Measurements from ENCODE around the gene URAD.

URAD gene

DNA sequence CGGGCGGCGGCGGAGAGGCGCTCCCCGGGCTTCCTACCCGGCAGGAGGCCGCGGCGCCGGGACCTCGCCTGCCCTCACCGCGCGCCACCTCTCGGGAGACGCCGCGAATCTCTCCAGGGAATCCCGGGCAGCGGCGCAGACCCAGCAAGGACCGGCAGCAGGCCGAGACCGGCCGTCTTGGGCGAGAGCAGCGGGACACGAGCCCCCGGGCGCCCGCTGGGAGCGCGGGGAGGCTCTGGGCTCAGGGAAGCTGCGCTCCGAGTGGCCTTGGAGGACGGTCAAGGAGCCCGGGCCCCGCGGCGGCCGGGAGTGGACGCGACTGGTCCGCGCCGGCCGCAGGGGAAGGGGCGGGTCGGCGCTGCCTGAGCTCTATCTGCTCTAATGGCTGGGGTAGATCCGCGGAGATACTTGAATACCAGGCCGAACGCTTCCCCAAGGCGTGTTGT, 34.1 kb downstream of the URAD start:
- no peak for DNase-seq

DNA sequence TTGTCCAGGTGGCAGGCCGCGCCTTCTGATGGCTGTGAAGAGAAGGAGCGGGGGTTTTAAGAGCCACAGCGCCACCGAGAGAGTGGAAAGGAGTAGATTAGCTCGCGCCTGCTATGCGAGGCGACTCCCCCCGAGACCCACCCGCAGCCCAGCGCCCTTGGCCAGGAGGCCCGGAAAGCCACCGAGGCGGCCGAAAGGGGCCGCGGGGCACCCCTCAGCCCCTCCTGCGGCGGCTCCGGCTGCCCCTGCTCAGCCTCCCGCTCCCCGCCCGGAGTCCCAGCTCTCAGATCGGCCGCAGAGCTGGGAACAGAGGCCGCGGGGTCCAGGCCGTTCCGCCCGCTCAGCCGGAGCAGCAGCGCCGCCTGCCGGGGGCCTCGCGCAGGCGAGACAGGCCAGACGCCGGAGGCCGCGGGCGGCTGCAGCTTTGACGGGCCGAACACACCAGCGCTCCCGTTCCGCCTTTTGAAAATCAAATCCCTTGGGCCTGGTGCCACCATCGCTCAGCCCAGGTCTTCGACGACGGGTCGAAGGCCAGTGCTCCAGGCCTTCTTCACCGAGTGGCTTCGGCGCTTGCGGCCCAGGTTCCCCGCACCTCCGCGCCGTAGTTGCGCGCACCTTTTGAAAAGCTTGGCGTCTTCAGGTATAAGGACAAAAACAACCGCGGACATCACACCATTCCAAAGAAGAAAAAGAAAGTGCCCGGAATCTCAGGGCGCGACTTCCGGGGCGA, 34.7 kb downstream of the URAD start:
- DNase-seq = peak; percentile 32

DNA sequence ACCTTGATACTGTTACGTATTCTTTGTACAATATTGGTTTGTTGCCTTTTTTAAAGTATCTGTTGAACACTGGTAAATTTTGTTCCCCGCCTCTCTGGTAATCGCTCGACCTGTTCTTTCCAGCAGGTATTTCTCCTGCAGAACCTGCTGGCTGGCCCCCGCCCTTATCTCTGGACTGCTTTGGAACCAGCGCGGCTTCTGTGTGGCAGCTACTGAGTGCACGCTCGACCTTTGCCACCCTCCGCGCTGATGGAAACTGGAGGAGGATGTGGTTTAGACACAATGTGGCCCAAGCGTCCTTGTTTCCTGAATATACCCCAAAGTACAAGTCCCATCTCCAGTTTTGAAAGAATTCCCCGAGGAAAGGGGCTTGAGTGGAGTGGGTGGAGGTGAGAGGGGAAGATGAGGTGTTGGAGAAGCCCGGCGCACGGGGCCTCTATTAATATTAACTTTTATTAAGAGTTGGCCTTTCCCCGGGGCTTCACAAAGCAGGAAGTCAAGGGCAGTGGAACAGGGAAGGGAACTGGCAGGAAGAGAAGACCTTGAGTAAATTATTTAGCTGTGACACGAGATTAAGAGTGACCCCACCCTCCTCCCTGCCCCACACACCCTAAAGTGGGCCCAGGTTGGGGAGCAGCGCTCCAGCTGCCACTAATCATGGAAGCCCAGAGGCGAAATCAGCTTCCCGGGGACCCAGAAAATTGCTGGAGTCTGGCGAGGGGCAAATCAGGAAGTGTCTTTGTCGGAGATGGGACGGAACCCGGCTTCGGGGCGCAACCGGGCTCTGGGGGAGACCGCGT, 35.4 kb downstream of the URAD start:
- DNase-seq = no peak

DNA sequence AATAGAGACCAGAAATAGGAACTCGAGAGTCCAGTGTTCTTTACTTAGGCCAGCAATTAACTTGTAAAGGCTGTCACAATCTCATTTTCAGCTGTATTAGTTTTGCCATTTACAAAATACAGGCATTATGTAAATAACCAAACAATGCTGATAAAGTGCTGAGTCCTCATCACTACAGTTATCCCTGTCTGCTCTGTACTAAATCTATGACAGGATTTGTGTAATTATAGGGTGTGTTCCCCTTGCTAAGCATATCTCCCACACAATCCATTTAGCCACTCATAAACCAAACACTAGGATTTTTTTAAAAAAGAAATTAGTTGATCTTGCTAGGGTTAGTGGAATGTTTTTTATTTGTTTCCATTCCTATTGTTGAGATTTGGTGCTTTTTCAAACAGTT, 45.5 kb downstream of the URAD start:
- no peak for DNase-seq

DNA sequence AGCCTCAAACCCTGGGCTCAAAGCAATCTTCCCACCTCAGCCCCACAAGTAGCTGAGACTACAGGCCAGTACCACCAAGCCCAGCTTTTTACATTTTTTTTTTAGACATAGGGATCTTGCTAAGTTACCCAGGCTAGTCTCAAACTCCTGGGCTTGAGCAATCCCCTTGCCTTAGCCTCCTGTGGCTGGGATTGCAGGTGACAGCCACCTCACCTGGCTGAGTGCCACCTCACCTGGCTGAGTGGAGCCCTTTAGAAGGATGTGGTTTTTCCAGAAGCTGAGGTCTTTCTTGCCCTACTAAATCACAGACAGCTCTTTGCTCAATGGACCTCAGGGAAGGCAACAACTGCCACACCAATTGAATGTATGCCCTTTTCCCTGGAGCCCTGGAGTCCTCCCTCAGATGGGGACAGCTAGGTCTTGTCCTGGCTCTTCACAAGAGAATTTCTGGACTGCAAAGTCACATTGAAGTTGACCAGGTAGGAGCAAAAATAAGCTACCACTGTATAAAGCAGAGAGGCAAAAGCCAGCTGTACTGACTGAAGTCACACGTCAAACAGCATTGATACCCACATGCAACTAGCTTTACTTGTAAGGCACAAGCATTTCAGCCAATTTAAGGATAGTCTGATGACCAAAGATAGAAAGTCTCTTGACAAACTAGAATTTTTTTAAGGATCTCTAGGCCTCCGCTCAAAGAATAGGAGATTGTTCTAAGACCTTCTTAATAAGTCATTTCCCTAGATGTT, 54.7 kb downstream of the URAD start:
- no peak for DNase-seq

DNA sequence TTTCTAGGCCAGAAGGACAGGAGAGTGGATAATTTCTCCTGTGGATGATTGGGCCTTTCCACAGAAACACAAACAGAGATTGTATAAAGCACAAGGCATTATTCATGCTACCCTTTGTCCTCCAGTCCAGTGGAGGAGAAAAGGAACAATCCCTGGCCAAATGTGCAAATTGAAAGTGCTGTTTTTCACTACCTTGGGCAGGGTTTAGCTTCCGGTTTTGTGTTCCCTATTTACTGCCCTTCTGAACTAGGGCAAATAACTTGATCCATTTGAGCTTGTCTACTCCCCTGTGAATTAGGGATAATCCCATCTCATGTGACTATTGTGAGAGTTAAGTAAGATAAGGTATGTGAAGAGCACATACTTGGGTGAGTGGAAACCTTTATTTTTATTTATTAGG, 55.4 kb downstream of the URAD start:
- DNase-seq = no peak

DNA sequence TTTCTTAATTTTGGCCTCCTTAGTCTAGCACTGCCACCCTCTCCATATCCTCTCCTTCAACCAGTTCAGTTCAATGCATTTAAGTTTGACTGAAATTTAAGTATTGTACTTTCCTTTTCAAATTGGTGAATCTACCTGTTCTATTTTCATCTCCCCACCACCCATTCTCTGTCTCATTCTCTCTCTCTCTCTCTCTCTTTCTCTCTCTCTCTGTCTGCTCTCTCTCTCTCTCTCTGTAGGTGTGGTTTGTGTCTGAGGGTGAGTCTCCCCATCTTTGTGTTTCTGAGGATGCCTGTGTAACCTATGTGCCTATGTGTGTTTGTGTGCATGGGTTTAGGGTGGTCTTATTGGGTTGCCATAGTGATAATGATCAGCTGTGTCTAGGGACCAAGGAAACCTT, 58.6 kb downstream of the URAD start:
- DNase-seq = no peak

DNA sequence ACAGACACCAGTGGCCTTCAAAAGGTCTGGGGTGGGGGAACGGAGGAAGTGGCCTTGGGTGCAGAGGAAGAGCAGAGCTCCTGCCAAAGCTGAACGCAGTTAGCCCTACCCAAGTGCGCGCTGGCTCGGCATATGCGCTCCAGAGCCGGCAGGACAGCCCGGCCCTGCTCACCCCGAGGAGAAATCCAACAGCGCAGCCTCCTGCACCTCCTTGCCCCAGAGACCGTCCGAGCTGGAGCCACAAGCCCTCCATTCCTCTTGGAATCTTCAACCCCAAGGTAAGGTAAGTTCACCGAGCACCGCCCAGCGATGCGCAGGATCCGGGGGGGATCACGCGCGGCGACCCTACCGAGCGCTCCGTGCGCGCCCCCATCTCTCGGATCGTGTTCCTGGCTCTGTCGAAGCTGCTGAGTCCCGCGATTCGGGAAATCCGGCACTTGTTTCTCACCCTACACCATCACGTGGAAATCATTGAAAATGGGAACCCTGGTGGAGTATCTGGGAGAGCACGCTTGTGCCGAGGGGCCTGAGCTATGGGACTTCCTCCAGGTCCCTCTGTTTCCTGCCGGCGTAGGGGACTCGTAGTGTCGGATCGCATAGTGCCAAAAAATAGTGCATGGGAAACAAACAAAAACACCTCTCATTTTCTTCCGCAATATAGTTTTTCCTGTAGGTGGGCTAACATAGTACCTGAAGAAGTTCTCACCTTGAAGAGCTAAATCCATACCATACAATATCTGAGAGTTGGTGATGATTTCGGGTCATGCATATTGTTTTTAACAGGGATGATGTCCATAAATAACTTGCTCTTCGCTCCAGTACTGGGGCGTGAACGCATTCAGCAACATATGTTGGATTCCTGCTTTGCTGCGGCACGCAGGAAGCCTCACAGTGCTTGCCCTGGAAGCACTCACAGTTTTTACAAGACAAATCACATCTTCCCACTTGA, 59.4 kb downstream of the URAD start:
- DNase-seq = no peak

DNA sequence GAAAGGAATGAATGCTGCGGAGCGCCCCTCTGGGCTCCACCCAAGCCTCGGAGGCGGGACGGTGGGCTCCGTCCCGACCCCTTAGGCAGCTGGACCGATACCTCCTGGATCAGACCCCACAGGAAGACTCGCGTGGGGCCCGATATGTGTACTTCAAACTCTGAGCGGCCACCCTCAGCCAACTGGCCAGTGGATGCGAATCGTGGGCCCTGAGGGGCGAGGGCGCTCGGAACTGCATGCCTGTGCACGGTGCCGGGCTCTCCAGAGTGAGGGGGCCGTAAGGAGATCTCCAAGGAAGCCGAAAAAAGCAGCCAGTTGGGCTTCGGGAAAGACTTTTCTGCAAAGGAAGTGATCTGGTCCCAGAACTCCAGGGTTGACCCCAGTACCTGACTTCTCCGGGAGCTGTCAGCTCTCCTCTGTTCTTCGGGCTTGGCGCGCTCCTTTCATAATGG, 60.1 kb downstream of the URAD start:
- DNase-seq = no peak
